Nephron (organoid): ENCODE results near the gene TC2N.
A peak's percentile ranks its signal among the peaks of the same experiment; 100 is the strongest.

Source experiments
- H3K27ac Mint-ChIP-seq, 3 experiments: 2 replicates each; pipeline ENCODE4 v1.8.0; 2020; ENCODE audit warnings: mixed read lengths in 3 of 3, mild to moderate bottlenecking in 2 of 3, moderate library complexity in 1 of 3
- H3K27me3 Mint-ChIP-seq: 2 replicates; pipeline ENCODE4 v1.8.0; 2021; ENCODE audit warnings: low read depth, mild to moderate bottlenecking, moderate library complexity, mixed read lengths
- H3K36me3 Mint-ChIP-seq: 2 replicates; pipeline ENCODE4 v1.8.0; 2020; ENCODE audit warnings: low read depth, mixed read lengths
- H3K4me1 Mint-ChIP-seq: 2 replicates; pipeline ENCODE4 v1.8.0; 2020; ENCODE audit warnings: mixed read lengths
- H3K4me3 Mint-ChIP-seq, 3 experiments: 2 replicates each; pipeline ENCODE4 v1.8.0; 2020; ENCODE audit warnings: mild to moderate bottlenecking in 3 of 3, mixed read lengths in 3 of 3, moderate library complexity in 2 of 3
- H3K9me3 Mint-ChIP-seq: 2 replicates; pipeline ENCODE4 v1.8.0; 2020; ENCODE audit warnings: mixed read lengths
- CTCF ChIP-seq, 3 experiments: fragments of 200-600 bp; sonication (generic); IDR thresholded peaks; one replicate each; pipeline ENCODE4 v1.5.0; 2021; ENCODE audit warnings: antibody characterized with exemption in 3 of 3; ENCODE audit not compliant: unreplicated experiment in 3 of 3

The TC2N gene

GRCh38 chr14:91844029-91844428 lies 23.3 kb downstream of the TC2N start:
- H3K4me1 Mint-ChIP-seq, result peaks cover 15% of the 10 kb centered on the region
- no peak overlapping the region for H3K27ac Mint-ChIP-seq
- peaks cover 32% of the 10 kb centered on the region for H3K27me3 Mint-ChIP-seq
- no peaks in the 10 kb centered on the region for H3K9me3 Mint-ChIP-seq
- no peak for TF ChIP-seq CTCF (IDR thresholded peaks at IDR 0.05; ENCODE audit: unreplicated experiment in 3 of 3)
- H3K4me3 Mint-ChIP-seq, result no peak overlapping the region
- no peaks in the 10 kb centered on the region for H3K36me3 Mint-ChIP-seq

- Mint-ChIP-seq H3K4me1 (peaks cover 9% of the 10 kb centered on the region), H3K4me3 (no peak overlapping the region), H3K27ac (no peak overlapping the region), H3K27me3 (peaks cover 38% of the 10 kb centered on the region), H3K36me3 (no peaks in the 10 kb centered on the region), H3K9me3 (no peaks in the 10 kb centered on the region)
- TF ChIP-seq CTCF (IDR thresholded peaks at IDR 0.05; ENCODE audit: unreplicated experiment in 3 of 3), result no peak
These were observed 23.9 kb downstream of the TC2N start for GRCh38 chr14:91843437-91843836.

GRCh38 chr14:91841065-91841464 lies 26.3 kb downstream of the TC2N start:
- Mint-ChIP-seq H3K36me3 (no peaks in the 10 kb centered on the region), H3K4me1 (peaks cover 4% of the 10 kb centered on the region), H3K27me3 (peaks cover 59% of the 10 kb centered on the region), H3K4me3 (no peak overlapping the region), H3K9me3 (no peaks in the 10 kb centered on the region), H3K27ac (no peak overlapping the region)
- TF ChIP-seq CTCF (IDR thresholded peaks at IDR 0.05; ENCODE audit: unreplicated experiment in 3 of 3), result no peak

- no peak overlapping the region for H3K4me3 Mint-ChIP-seq
- TF ChIP-seq CTCF (IDR thresholded peaks at IDR 0.05; ENCODE audit: unreplicated experiment in 3 of 3), result no peak
- H3K27me3 Mint-ChIP-seq, result peaks cover 72% of the 10 kb centered on the region
- H3K9me3 Mint-ChIP-seq, result peaks cover under 1% of the 10 kb centered on the region
- H3K4me1 Mint-ChIP-seq, result peaks cover 4% of the 10 kb centered on the region
- no peak overlapping the region for H3K27ac Mint-ChIP-seq
- H3K36me3 Mint-ChIP-seq, result no peaks in the 10 kb centered on the region
These were observed 27.6 kb downstream of the TC2N start for GRCh38 chr14:91839749-91840148.

- H3K36me3 Mint-ChIP-seq, result no peaks in the 10 kb centered on the region
- peaks cover 9% of the 10 kb centered on the region for H3K9me3 Mint-ChIP-seq
- H3K27me3 Mint-ChIP-seq, result peaks cover 86% of the 10 kb centered on the region
- H3K4me1 Mint-ChIP-seq, result no peaks in the 10 kb centered on the region
- peak overlapping the region; percentile 84 to 86 (median 85) for H3K4me3 Mint-ChIP-seq
- no peak overlapping the region for H3K27ac Mint-ChIP-seq
- no peak for TF ChIP-seq CTCF (IDR thresholded peaks at IDR 0.05; ENCODE audit: unreplicated experiment in 3 of 3)
These were observed 30.3 kb downstream of the TC2N start for GRCh38 chr14:91837076-91837475.

- peak overlapping the region; percentile 84 to 86 (median 85) for H3K4me3 Mint-ChIP-seq
- TF ChIP-seq CTCF (IDR thresholded peaks at IDR 0.05; ENCODE audit: unreplicated experiment in 3 of 3), result no peak
- H3K36me3 Mint-ChIP-seq, result no peaks in the 10 kb centered on the region
- no peak overlapping the region for H3K27ac Mint-ChIP-seq
- peaks cover 80% of the 10 kb centered on the region for H3K27me3 Mint-ChIP-seq
- no peaks in the 10 kb centered on the region for H3K4me1 Mint-ChIP-seq
- H3K9me3 Mint-ChIP-seq, result peaks cover 9% of the 10 kb centered on the region
These were observed 31.2 kb downstream of the TC2N start for GRCh38 chr14:91835920-91836843.
